ENCODE data around the gene WNT4.

The WNT4 gene

GRCh38 chr1:22139066-22139594 is 3.8 kb downstream of the WNT4 start:
- DNase-seq (ENCODE audit: extremely low read depth, low read depth): no peak
- TF ChIP-seq CTCF (IDR thresholded peaks at IDR 0.05; ENCODE audit: low read depth, low read length): no peak

- no peak for DNase-seq (ENCODE audit: extremely low read depth, low read depth)
- TF ChIP-seq CTCF (IDR thresholded peaks at IDR 0.05; ENCODE audit: low read depth, low read length): no peak
These were observed 5.7 kb downstream of the WNT4 start for GRCh38 chr1:22137004-22137720.

- no peak for TF ChIP-seq CTCF (IDR thresholded peaks at IDR 0.05; ENCODE audit: low read depth, low read length)
- DNase-seq (ENCODE audit: extremely low read depth, low read depth): no peak
These were observed 9.0 kb downstream of the WNT4 start for GRCh38 chr1:22133931-22134324.

- no peak for DNase-seq (ENCODE audit: extremely low read depth, low read depth)
- TF ChIP-seq CTCF (IDR thresholded peaks at IDR 0.05; ENCODE audit: low read depth, low read length): no peak
These were observed 9.5 kb downstream of the WNT4 start for GRCh38 chr1:22133247-22133930.

GRCh38 chr1:22132517-22133235 is 10.2 kb downstream of the WNT4 start:
- no peak for TF ChIP-seq CTCF (IDR thresholded peaks at IDR 0.05; ENCODE audit: low read depth, low read length)
- DNase-seq (ENCODE audit: extremely low read depth, low read depth): peak; percentile 10

DNA sequence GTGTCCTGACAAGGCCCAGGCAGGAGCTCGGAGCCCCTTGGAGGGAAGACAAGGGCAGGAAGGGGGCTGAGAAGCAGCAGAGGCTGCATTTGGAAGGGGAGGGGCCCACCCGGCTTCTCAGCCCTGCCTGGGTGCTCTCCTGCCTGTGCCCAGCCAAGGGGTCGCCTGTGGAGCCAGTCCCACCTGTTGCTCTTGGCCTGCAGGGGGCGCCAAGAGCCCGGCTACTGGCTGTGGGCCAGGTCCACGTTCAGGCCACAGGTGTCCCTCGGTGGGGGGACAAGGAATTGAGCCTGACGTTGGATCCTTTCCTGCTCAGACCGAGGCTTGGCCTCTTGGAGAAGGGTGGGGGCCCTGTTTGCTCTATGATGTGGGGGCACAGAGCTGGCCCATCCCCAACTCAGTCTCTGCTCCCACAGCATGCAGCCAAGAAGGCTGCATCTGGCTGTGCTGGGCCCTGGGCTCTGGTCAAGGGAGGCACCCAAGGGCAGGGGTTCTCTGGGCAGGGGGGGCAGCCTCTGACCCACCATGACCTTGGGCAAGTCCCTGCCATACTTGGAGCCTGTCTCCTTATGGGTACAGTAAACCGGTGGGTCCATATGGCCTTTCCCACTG is 10.9 kb downstream of the WNT4 start:
- peak; percentile 55 for TF ChIP-seq CTCF (IDR thresholded peaks at IDR 0.05; ENCODE audit: low read depth, low read length)
- DNase-seq (ENCODE audit: extremely low read depth, low read depth): no peak
